ENCODE measurements around the gene SCGB1D1.

The SCGB1D1 gene

DNA sequence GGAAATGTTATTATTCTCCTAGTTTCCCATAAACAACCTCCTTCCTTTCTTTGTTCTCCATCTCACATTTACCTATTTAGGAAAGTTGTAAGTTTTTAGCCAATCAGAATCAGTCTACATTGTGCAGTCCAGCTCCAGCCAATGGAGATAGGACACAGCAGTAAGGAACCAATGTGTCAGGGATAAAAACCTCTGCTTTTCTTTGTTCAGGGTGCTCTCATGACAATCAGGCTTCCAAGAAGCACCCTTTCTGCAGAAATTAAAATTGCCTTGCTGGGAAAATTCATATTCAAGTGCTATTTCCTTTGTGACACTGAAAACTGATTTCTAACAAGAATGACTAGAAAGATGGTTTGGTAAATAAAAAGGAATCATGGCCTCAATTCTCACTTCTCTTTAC lies 33.1 kb downstream of the SCGB1D1 start:
- peak; percentile 6 for DNase-seq (ENCODE audit: low read depth)
- TF ChIP-seq, protein P1, sequence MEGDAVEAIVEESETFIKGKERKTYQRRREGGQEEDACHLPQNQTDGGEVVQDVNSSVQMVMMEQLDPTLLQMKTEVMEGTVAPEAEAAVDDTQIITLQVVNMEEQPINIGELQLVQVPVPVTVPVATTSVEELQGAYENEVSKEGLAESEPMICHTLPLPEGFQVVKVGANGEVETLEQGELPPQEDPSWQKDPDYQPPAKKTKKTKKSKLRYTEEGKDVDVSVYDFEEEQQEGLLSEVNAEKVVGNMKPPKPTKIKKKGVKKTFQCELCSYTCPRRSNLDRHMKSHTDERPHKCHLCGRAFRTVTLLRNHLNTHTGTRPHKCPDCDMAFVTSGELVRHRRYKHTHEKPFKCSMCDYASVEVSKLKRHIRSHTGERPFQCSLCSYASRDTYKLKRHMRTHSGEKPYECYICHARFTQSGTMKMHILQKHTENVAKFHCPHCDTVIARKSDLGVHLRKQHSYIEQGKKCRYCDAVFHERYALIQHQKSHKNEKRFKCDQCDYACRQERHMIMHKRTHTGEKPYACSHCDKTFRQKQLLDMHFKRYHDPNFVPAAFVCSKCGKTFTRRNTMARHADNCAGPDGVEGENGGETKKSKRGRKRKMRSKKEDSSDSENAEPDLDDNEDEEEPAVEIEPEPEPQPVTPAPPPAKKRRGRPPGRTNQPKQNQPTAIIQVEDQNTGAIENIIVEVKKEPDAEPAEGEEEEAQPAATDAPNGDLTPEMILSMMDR (conservative IDR thresholded peaks at IDR 0.05; ENCODE audit: low read depth, low read length), result no peak
- no peak overlapping the region for H3K4me3 ChIP-seq (ENCODE audit: low read depth, low read length)

DNA sequence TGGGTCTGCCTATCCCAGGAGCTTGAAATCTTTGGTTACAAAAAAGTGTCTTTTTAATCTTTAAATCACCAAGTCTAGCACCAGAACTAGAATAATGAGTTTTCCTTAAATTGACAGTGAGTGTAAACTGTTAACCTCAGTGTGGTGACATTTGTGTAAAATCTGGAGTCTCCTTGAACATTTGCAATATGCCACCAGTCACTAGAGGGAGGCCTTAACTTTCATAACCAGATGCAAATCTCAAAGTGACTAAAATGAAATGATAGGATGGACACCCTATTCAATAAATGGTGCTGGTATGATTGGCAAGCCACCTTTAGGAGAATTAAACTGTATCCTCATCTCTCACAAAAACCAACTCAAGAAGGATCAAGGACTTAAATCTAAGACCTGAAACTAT lies 43.7 kb downstream of the SCGB1D1 start:
- H3K4me3 ChIP-seq (ENCODE audit: low read depth, low read length), result no peak overlapping the region
- TF ChIP-seq, protein P1 (conservative IDR thresholded peaks at IDR 0.05; ENCODE audit: low read depth, low read length), result peak; percentile 21
- peak; percentile 13 for DNase-seq (ENCODE audit: low read depth)

DNA sequence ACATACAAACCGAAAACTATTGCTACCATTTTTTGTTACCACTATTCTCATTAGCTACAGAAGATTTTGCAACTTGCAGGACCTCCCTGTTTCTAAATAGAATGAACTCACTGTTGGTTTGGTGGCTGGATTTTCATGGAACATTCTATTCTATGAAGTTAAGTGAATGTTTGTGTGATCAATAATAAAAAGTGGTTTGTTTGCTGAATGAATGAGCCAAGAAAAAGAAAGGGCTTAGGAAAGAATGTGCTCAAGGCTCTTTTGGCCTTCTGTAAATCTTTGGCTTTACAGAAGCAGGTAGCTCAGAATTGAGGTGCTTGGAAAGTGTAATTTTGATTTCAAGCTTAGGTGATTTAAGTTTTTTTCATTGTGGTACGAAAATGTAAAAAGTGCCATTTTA lies 46.2 kb downstream of the SCGB1D1 start:
- DNase-seq (ENCODE audit: low read depth), result no peak
- H3K4me3 ChIP-seq (ENCODE audit: low read depth, low read length), result no peak overlapping the region
- TF ChIP-seq, protein P1 (conservative IDR thresholded peaks at IDR 0.05; ENCODE audit: low read depth, low read length), result no peak

DNA sequence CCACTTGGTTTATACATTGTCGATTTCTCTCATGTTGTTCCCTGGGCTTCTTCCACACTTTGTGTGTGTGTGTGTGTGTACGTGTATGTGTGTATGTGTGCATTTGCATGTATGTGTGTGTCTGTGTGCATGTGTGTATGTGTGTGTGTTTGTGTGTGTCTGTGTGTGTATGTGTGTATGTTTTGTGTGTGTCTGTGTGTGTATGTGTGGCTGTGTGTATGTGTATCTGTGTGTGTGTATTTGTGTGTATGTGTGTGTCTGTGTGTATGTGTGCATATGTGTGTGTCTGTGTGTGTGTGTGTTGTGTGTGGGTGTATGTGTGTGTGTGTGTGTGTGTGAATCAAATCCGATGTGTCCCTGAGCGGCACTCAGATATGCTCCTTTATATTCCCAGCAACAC lies 47.5 kb downstream of the SCGB1D1 start:
- no peak for DNase-seq (ENCODE audit: low read depth)
- no peak overlapping the region for H3K4me3 ChIP-seq (ENCODE audit: low read depth, low read length)
- TF ChIP-seq, protein P1 (conservative IDR thresholded peaks at IDR 0.05; ENCODE audit: low read depth, low read length), result no peak

DNA sequence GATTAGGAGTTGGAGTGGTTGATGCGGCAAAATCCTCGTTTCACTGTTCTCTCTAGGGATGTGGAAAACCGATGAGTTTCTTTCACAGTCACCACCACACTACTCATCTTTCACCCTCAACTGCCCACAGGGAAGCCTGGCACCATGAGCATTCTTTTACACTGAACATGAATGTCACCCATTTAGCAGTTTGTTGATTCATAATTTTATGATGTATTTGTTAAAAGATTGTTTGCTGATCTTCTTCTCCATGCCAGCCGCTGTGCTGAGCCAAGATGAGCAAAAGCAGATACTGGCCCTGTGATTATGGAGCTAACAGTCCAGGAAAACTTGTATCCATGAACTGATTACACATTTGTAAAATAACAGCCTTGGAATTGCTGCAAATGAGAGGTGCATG lies 48.1 kb downstream of the SCGB1D1 start:
- no peak for DNase-seq (ENCODE audit: low read depth)
- TF ChIP-seq, protein P1 (conservative IDR thresholded peaks at IDR 0.05; ENCODE audit: low read depth, low read length), result no peak
- H3K4me3 ChIP-seq (ENCODE audit: low read depth, low read length), result no peak overlapping the region

DNA sequence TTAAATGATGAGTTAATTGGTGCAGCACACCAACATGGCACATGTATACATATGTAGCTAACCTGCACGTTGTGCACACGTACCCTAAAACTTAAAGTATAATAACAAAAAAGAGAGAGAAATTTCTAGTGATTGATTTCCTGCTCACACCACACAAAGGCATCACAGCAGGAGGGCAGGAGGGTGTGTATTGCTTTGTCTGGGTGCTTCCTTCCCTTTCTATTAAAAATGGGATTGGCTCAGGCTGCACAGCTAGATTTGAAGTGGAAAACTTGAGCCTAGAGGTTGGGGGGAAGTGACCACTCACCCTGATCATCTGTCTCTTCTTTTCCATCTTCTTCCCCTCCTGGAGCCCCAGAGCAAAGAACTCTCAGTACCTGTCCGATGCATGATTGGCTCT lies 51.1 kb downstream of the SCGB1D1 start:
- no peak overlapping the region for H3K4me3 ChIP-seq (ENCODE audit: low read depth, low read length)
- DNase-seq (ENCODE audit: low read depth), result no peak
- TF ChIP-seq, protein P1 (conservative IDR thresholded peaks at IDR 0.05; ENCODE audit: low read depth, low read length), result no peak

DNA sequence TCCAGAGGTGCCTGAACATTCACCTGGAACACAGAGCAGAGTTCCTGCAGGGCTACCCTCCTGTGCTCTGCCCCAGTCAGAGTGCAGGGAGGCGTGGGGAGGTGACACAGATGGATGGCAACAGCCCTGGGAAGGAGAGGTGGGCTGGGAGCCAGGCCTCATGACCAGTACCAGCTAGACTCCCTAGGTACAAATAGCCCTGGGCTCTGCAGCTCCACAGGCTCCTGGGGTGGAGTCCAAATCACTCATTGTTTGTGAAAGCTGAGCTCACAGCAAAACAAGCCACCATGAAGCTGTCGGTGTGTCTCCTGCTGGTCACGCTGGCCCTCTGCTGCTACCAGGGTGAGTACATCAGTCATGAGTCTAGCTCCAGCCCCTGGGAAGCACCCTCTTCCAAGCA lies 52.0 kb downstream of the SCGB1D1 start, which contains the start of gene SCGB1D2:
SCGB1D2 (plus strand) TSS at position 219 of the 400 bp plus-strand sequence; CDS start at position 288, 69 bp downstream.
- TF ChIP-seq, protein P1 (conservative IDR thresholded peaks at IDR 0.05; ENCODE audit: low read depth, low read length), result no peak
- DNase-seq (ENCODE audit: low read depth), result no peak
- no peak within 1 kb of the TSS for H3K4me3 ChIP-seq (ENCODE audit: low read depth, low read length)
